Activated CD8-positive, alpha-beta memory T cell treated with anti-CD3 and anti-CD28 coated beads, Interleukin-2, amount 50 U/mL, for 4 hours (primary cell): Measurements from ENCODE around the gene KIF27.

ENCODE experiments used
- DNase-seq: peaks from one replicate; pipeline ENCODE4 v3.0.0-alpha.2; 2020

KIF27 gene

DNA sequence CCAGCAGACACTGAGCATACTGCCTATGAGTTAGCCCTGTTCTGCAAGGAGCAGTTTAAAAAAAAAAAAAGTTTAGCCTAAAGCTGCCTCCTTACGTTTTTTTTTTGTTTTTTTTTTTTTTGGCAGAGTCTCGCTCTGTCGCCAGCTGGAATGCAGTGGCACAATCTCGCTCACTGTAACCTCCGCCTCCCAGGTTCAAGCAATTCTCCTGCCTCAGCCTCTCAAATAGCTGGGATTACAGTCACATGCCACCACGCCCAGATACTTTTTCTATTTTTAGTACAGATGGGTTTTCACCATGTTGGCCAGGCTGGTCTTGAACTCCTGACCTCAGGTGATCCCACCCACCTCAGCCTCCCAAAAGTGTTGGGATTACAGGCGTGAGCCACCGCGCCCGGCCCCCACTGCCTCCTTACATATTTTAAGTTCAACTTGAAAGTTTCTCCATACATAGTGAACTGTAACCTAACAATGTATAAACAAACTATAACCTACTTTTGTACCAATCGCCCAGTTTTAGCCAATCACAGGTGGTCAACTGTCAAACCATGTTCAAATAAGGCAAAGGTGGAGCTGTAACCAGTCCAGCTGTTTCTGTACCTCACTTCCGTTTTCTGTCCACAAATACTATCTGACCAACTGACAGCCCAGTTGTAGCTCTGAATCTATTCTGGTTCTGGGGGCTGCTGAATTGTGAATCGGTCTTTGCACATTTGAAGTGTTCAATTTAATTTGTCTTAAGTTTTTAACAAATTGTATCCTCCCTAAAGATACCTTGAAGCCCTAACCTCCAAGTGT, 120.8 kb downstream of the KIF27 start:
- no peak for DNase-seq

GRCh38 chr9:83794051-83794450, 127.2 kb downstream of the KIF27 start:
- DNase-seq: no peak

GRCh38 chr9:83792746-83793145, 128.5 kb downstream of the KIF27 start:
- DNase-seq: no peak
